Measurements from ENCODE around the gene ELANE. TPM values are rescaled to one million over a fixed set of nuclear protein-coding genes. Genes with fewer than 3 reads are reported as not detected.

The ELANE gene
- total and polyA plus RNA-seq, 9 of the 15 experiments (the other 6 are each of a cell fraction or from before 2014, with no cell fraction given) = not detected

DNA sequence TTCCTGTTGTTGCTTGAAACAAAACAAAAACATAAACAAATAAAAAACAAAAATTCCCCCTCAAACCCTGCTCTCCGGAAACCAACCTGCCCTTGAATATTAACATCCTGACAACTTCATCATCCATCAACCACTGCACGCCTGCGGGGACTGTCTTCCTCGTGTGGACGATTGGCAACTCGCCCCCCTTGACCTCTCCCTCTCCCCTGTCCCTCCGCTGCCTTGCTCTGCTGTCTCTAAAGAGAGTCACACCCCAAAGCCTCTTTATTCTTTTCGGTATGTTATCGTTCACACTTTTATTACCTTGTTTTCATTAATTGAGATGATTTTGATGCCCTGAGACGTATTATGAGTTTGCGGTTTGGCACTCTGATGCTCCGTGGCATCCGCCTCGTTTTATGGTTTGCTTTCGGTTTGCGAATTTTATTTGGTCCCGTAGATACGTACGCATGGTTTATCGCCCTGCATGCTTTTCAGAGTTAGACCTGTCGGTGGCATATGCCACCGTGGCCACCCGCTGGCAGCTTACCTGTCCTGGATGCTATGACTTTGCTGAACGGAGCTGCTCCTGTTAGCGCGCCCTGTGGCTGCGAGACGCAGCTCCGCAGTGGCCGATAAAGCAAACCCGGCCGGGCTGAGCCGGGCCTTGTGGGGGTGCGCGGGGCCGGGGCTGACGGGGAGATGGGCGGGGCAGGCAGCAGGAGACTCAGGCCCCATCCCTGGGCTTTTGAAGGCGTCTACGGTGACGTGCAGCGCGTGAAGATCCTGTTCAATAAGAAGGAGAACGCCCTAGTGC, 44.3 kb upstream of the ELANE start:
- H4K20me1 ChIP-seq (replicated peaks; ENCODE audit: control insufficient read depth, insufficient read depth, low read length) = peaks cover 18% of the 10 kb centered on the region; the same call in 1 of the 2 replicates
- POLR2A ChIA-PET = interaction anchor here (0.6 to 2.0 kb wide), 6 partner anchors 9 to 970 kb away, joined by 3 to 9 read pairs (median 4); partner anchors contain the start of gene PTBP1
- no peak overlapping the region for H3K4me3 ChIP-seq
- no peak overlapping the region for H3K9ac ChIP-seq (ENCODE audit: insufficient read depth in 1 of 2, low read depth in 2 of 2, low read length in 2 of 2)
- H3K27ac ChIP-seq (ENCODE audit: extremely low read depth, low read depth, low read length) = no peak overlapping the region
- no TSS peak for BruUV-seq (replicated peaks)
- in situ Hi-C loops (cut with MboI) (no loop called here), intact Hi-C loops (cut with micrococcal nuclease) (no loop called here)
- no peaks in the 10 kb centered on the region for H3K27me3 ChIP-seq (ENCODE audit: control insufficient read depth in 2 of 2, insufficient read depth in 2 of 2, low read length in 2 of 2)
- no peak for FAIRE-seq
- no peaks in the 10 kb centered on the region for H3K9me1 ChIP-seq (ENCODE audit: control insufficient read depth, insufficient read depth, low read length)
- no peak overlapping the region for H3K4me2 ChIP-seq (ENCODE audit: insufficient read depth, low read length)
- ATAC-seq = no peak
- DNase-seq (ENCODE audit: extremely low read depth in 1 of 4, low spot score in 3 of 4) = peak in 2 of 4 experiments; percentile 38 to 42
- H3K4me1 ChIP-seq (replicated peaks in 1 of 2; ENCODE audit: control insufficient read depth in 2 of 2, insufficient read depth in 2 of 2, low read length in 2 of 2) = peaks cover 0 to 46% of the 10 kb centered on the region in 2 experiments; a peak in 1 of 5 replicates
- peaks cover 95% of the 10 kb centered on the region for H3K36me3 ChIP-seq (ENCODE audit: control insufficient read depth, insufficient read depth, low read length)
- WGBS (ENCODE audit: insufficient coverage, low coverage, missing lambda C conversion rate) = 97% methylated on average over 43 of the region's 44 CpGs
- peaks cover 3% of the 10 kb centered on the region for H3K9me3 ChIP-seq (replicated peaks; ENCODE audit: control insufficient read depth, insufficient read depth, low read depth, low read length)
- peaks cover 63% of the 10 kb centered on the region for H3K79me2 ChIP-seq (ENCODE audit: control insufficient read depth, insufficient read depth, low read length)
- TF ChIP-seq SUPT5H (IDR thresholded peaks at IDR 0.05) = peak; percentile 61
- peak; percentile 69; the same call in 1 of the 2 replicates for TF ChIP-seq POLR2G (IDR thresholded peaks at IDR 0.05; ENCODE audit: low read depth, low read length)
- no peak for TF ChIP-seq MIER1 (IDR thresholded peaks at IDR 0.05; ENCODE audit: low read depth)
- TF ChIP-seq TFAM (CRISPR knock-in tag; conservative IDR thresholded peaks at IDR 0.05) = no peak
- no peak for TF ChIP-seq ZFP36 (IDR thresholded peaks at IDR 0.05; ENCODE audit: low read depth, low read length, partially characterized antibody)
- no peak for TF ChIP-seq U2AF1 (optimal IDR thresholded peaks at IDR 0.05; ENCODE audit: low read depth, low read length)
- TF ChIP-seq POLR2B (IDR thresholded peaks at IDR 0.05; ENCODE audit: low read depth, partially characterized antibody) = peak; percentile 35
- TF ChIP-seq POLR2A (conservative IDR thresholded peaks at IDR 0.05) = peak; percentile 56
- TF ChIP-seq XRCC3 (IDR thresholded peaks at IDR 0.05) = no peak
- TF ChIP-seq BCOR (IDR thresholded peaks at IDR 0.05) = no peak
- no peak for TF ChIP-seq PRDM10 (IDR thresholded peaks at IDR 0.05; ENCODE audit: partially characterized antibody)
- no peak for TF ChIP-seq PHF21A (IDR thresholded peaks at IDR 0.05; ENCODE audit: borderline replicate concordance, low read depth)
- TF ChIP-seq POLR2AphosphoS5 (IDR thresholded peaks at IDR 0.05; ENCODE audit: control insufficient read depth, insufficient read depth, low read depth, low read length) = peak; percentile 41
- TF ChIP-seq RBM22 (IDR thresholded peaks at IDR 0.05; ENCODE audit: low read depth, low read length, poor library complexity, severe bottlenecking) = peak; percentile 84
- 0 out of 2 replicates have a peak, but pooled peaks have one; percentile 22 for TF ChIP-seq ELF1 (tag; IDR thresholded peaks at IDR 0.05)
- TF ChIP-seq LEF1 (IDR thresholded peaks at IDR 0.05) = no peak
- TF ChIP-seq RBFOX2 (IDR thresholded peaks at IDR 0.05; ENCODE audit: low read depth, low read length) = peak; percentile 53
- CTCF ChIA-PET (ENCODE audit: low intra/inter-chr PET ratio) = no interaction called here
- H2AFZ ChIP-seq (ENCODE audit: low read depth, low read length) = no peak overlapping the region
